NB4 (cell line): ENCODE measurements around the gene C2orf49.
A peak's percentile ranks its signal among the peaks of the same experiment; 100 is the strongest.

Source experiments
- DNase-seq: peaks from one replicate; pipeline ENCODE4 v3.0.0; 2010; ENCODE audit warnings: low read depth
- H3K4me3 ChIP-seq: one replicate; pipeline ENCODE4 v1.5.1; 2011; ENCODE audit warnings: mild to moderate bottlenecking, low read depth, low read length, moderate library complexity
- CTCF ChIP-seq: IDR thresholded peaks from one replicate; pipeline ENCODE4 v1.5.1; 2012; ENCODE audit warnings: low read depth, low read length
- MAX ChIP-seq: IDR thresholded peaks from 2 replicates; pipeline ENCODE4 v1.6.1; 2011; ENCODE audit warnings: low read depth, low read length
- MYC ChIP-seq: IDR thresholded peaks from 2 replicates; pipeline ENCODE4 v1.6.1; 2011; ENCODE audit warnings: low read depth, low read length
- POLR2A ChIP-seq: IDR thresholded peaks from 2 replicates; pipeline ENCODE4 v1.6.1; 2011; ENCODE audit warnings: mild to moderate bottlenecking; ENCODE audit not compliant: insufficient read length; ENCODE audit errors: extremely low read depth

The C2orf49 gene

GRCh38 chr2:105309147-105309545 lies 28.2 kb upstream of the C2orf49 start:
- TF ChIP-seq CTCF (no peak), POLR2A (no peak), MAX (no peak), MYC (no peak)

GRCh38 chr2:105313877-105314276 lies 23.5 kb upstream of the C2orf49 start:
- peak; percentile 35 for DNase-seq
- TF ChIP-seq MAX: no peak
- no peak for TF ChIP-seq CTCF
- TF ChIP-seq MYC: no peak
- no peak for TF ChIP-seq POLR2A
- no peak overlapping the region for H3K4me3 ChIP-seq

More at GRCh38 chr2:105309147-105309545, 28.2 kb upstream of the C2orf49 start:
- no peak overlapping the region for H3K4me3 ChIP-seq
- peak; percentile 71 for DNase-seq

GRCh38 chr2:105315314-105315713 lies 22.0 kb upstream of the C2orf49 start:
- H3K4me3 ChIP-seq: no peak overlapping the region
- DNase-seq: no peak
- no peak for TF ChIP-seq POLR2A
- TF ChIP-seq MYC: no peak
- TF ChIP-seq MAX: no peak
- TF ChIP-seq CTCF: no peak

- H3K4me3 ChIP-seq: no peak overlapping the region
- no peak for DNase-seq
- TF ChIP-seq MAX: no peak
- no peak for TF ChIP-seq POLR2A
- TF ChIP-seq CTCF: no peak
- no peak for TF ChIP-seq MYC
These were observed 19.4 kb upstream of the C2orf49 start for GRCh38 chr2:105317937-105318336.

GRCh38 chr2:105320651-105321215 lies 16.6 kb upstream of the C2orf49 start:
- TF ChIP-seq MYC (no peak), CTCF (no peak), MAX (no peak), POLR2A (no peak)
- H3K4me3 ChIP-seq: no peak overlapping the region
- no peak for DNase-seq
